ENCODE data around the gene PLD2. TPM values are rescaled to one million over a fixed set of nuclear protein-coding genes. Genes with fewer than 3 reads are reported as not detected.
"Not testable (repeated sequence)": the region's sequence is repeated elsewhere in the genome, so short reads cannot be mapped to it uniquely, and the experiment has no call there.

Gene PLD2
- total RNA-seq, 6 experiments from 2014 or later: 8.2 to 27.3 (median 10.8) TPM

DNA sequence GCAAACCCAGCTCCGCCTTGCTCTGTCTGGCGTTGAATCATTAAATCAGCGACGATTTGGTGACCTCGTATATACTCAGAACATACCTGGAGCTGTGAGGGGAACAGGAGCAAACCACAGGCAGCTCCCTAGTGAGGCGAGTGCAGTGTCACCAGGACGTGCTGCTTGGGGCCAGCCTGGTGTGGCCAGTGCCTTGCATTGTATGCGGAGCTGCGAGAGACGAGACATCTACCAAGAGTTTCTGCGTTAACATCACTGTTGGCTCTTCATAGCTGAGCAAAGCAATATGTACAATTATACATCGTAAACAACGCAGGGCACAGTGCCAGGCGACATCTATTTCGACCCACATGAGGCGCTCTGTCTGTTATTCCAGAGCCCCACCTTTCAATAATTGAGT lies 54.1 kb downstream of the PLD2 start:
- DNase-seq (no peak), ATAC-seq (no peak)
- intact Hi-C loops (cut with DNase I): no loop called here

GRCh38 chr17:4862720-4863119 lies 55.8 kb downstream of the PLD2 start:
- no peak for TF ChIP-seq POLR2A (IDR thresholded peaks at IDR 0.05)
- TF ChIP-seq, protein P1, sequence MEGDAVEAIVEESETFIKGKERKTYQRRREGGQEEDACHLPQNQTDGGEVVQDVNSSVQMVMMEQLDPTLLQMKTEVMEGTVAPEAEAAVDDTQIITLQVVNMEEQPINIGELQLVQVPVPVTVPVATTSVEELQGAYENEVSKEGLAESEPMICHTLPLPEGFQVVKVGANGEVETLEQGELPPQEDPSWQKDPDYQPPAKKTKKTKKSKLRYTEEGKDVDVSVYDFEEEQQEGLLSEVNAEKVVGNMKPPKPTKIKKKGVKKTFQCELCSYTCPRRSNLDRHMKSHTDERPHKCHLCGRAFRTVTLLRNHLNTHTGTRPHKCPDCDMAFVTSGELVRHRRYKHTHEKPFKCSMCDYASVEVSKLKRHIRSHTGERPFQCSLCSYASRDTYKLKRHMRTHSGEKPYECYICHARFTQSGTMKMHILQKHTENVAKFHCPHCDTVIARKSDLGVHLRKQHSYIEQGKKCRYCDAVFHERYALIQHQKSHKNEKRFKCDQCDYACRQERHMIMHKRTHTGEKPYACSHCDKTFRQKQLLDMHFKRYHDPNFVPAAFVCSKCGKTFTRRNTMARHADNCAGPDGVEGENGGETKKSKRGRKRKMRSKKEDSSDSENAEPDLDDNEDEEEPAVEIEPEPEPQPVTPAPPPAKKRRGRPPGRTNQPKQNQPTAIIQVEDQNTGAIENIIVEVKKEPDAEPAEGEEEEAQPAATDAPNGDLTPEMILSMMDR (IDR thresholded peaks at IDR 0.05): no peak
- Histone ChIP-seq H3K4me3 (no peak overlapping the region), H3K27ac (no peak overlapping the region), H3K27me3 (no peaks in the 10 kb centered on the region), H3K36me3 (no peaks in the 10 kb centered on the region), H3K4me1 (no peaks in the 10 kb centered on the region), H3K9me3 (no peaks in the 10 kb centered on the region)
- no peak for DNase-seq
- ATAC-seq: no peak
- 92% methylated on average over 3 of the region's 4 CpGs for WGBS (ENCODE audit: insufficient coverage, low coverage, low lambda C conversion rate, missing lambda C conversion rate)
- intact Hi-C loops (cut with DNase I): no loop called here

More for the DNA sequence above, 54.1 kb downstream of the PLD2 start:
- H3K36me3 ChIP-seq: no peaks in the 10 kb centered on the region
- H3K27me3 ChIP-seq: no peaks in the 10 kb centered on the region
- TF ChIP-seq POLR2A (IDR thresholded peaks at IDR 0.05): no peak
- TF ChIP-seq, protein P1 (IDR thresholded peaks at IDR 0.05): no peak
- no peaks in the 10 kb centered on the region for H3K9me3 ChIP-seq
- 90% methylated on average over 6 of the region's 16 CpGs for WGBS (ENCODE audit: insufficient coverage, low coverage, low lambda C conversion rate, missing lambda C conversion rate)
- no peaks in the 10 kb centered on the region for H3K4me1 ChIP-seq
- no peak overlapping the region for H3K27ac ChIP-seq
- no peak overlapping the region for H3K4me3 ChIP-seq

DNA sequence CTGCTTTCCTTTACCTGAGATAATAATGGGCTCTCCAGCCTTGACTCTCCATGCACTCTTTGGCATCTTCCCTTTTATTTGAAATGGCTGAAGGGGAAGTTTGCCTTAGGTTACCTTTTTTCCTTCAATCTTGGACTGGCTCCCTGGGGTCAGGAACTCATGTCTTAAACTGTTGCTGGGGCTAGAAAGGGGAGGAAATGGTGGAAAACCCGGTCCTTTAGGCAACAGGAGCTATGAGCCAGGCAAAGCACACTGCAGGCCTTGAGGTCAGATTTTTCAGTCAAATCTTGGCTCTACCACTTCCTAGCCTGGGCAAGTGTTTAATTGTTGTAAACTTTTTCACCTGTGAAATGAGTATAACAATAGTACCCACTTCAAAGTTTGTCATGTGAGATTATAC lies 56.4 kb downstream of the PLD2 start:
- TF ChIP-seq, protein P1 (IDR thresholded peaks at IDR 0.05): no peak
- no peak for TF ChIP-seq POLR2A (IDR thresholded peaks at IDR 0.05)
- Histone ChIP-seq H3K4me1 (no peaks in the 10 kb centered on the region), H3K36me3 (no peaks in the 10 kb centered on the region), H3K4me3 (no peak overlapping the region), H3K27ac (no peak overlapping the region), H3K9me3 (no peaks in the 10 kb centered on the region), H3K27me3 (no peaks in the 10 kb centered on the region)
- ATAC-seq: no peak
- no peak for DNase-seq
- WGBS (ENCODE audit: insufficient coverage, low coverage, low lambda C conversion rate, missing lambda C conversion rate): 77% methylated on average over 1 of the region's 1 CpG
- intact Hi-C loops (cut with DNase I): no loop called here

DNA sequence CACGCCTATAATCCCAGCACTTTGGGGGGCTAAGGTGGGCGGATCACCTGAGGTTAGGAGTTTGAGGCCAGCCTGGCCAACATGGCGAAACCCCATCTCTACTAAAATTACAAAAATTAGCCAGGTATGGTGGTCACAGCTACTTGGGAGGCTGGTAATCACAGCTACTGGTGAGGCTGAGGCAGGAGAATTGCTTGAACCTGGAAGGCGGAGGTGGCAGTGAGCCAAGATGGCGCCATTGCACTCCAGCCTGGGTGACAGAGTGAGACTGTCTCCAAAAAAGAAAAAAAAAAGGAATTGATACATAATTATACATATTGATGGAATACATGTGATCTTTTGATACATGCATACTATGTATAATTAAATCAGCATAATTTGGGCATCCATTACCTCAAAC lies 60.6 kb downstream of the PLD2 start:
- WGBS (ENCODE audit: insufficient coverage, low coverage, low lambda C conversion rate, missing lambda C conversion rate): 71% methylated on average over 5 of the region's 5 CpGs
- H3K27ac ChIP-seq; ATAC-seq; DNase-seq; H3K27me3 ChIP-seq; H3K36me3 ChIP-seq; H3K4me1 ChIP-seq; H3K4me3 ChIP-seq; H3K9me3 ChIP-seq; intact Hi-C loops (cut with DNase I): not testable (repeated sequence)

DNA sequence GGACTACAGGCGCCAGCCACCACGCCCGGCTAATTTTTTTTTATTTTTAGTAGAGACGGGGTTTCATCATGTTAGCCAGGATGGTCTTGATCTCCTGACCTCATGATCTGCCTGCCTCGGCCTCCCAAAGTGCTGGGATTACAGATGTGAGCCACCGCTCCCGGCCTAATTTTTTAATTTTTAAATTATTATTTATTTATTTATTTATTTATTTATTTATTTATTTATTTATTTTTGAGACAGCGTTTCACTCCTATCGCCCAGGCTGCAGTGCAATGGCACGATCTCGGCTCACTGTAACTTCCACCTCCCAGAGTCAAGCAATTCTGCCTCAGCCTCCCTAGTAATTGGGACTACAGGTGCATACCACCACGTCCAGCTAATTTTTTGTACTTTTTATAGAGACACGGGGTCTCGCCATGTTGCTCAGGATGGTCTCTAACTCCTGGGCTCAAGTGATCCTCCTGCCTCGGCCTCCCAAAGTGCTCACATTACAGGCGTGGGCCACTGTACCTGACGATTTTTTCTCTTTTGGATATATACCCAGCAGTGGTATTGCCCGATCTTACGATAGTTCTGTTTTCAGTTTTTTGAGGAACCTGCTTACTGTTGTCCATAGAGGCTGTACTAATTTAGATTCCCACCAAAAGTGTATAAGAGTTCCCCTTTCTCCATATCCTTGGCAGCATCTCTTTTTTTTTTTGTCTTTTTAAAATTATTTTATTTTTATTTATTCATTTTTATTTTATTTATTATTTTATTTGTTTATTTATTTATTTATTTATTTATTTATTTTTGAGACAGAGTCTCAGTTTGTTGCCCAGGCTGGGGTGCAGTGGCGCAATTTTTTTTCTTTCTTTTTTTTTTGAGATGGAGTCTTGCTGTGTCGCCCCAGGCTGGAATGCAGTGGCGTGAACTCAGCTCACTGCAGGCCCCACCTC lies 62.4 kb downstream of the PLD2 start:
- DNase-seq; H3K27ac ChIP-seq; H3K4me3 ChIP-seq; H3K4me1 ChIP-seq; H3K27me3 ChIP-seq; H3K36me3 ChIP-seq; intact Hi-C loops (cut with DNase I); ATAC-seq; H3K9me3 ChIP-seq: not testable (repeated sequence)
- 91% methylated on average over 20 of the region's 22 CpGs for WGBS (ENCODE audit: insufficient coverage, low coverage, low lambda C conversion rate, missing lambda C conversion rate)

Data from right lobe of liver (tissue), 6 donors.